Heart left ventricle (tissue), 16 donors: ENCODE data around the gene SMR3B. TPM values are rescaled to one million over a fixed set of nuclear protein-coding genes. Genes with fewer than 3 reads are reported as not detected.

ENCODE experiments used
- ATAC-seq, 4 donors: fragments of 200-7000 bp; cut with Tn5 transposase; one replicate each; pipeline ENCODE4 v1.9.1; 2020 to 2022; ENCODE audit warnings: moderate library complexity in 4 of 4, mild to moderate bottlenecking in 3 of 4, moderate number of reproducible peaks in 1 of 4
- DNase-seq, 5 donors: peaks; one replicate each; pipeline ENCODE4 v3.0.0-alpha.2; 2020
- H3K27ac ChIP-seq, 12 donors: fragments of 200-600 bp; sonication (generic) in 4 of 12; one replicate each; pipeline versions ENCODE4 v1.5.0 to v1.8.0; 2016 to 2022; ENCODE audit warnings: mild to moderate bottlenecking in 2 of 12
- H3K27me3 ChIP-seq, 9 donors: fragments of 200-600 bp; sonication (generic) in 2 of 9; one replicate each; pipeline versions ENCODE4 v1.5.1 to v1.8.0; 2016 to 2022; ENCODE audit warnings: mild to moderate bottlenecking in 3 of 9
- H3K36me3 ChIP-seq, 9 donors: fragments of 200-600 bp; sonication (generic) in 2 of 9; one replicate each; pipeline versions ENCODE4 v1.5.0 to v1.8.0; 2018 to 2022; ENCODE audit warnings: mild to moderate bottlenecking in 2 of 9
- H3K4me1 ChIP-seq, 12 donors: fragments of 200-600 bp; sonication (generic) in 4 of 12; one replicate each; pipeline versions ENCODE4 v1.5.0 to v1.8.0; 2016 to 2022; ENCODE audit warnings: mild to moderate bottlenecking in 3 of 12
- H3K4me3 ChIP-seq, 12 donors: fragments of 200-600 bp; sonication (generic) in 4 of 12; one replicate each; pipeline versions ENCODE4 v1.5.0 to v1.8.0; 2017 to 2022; ENCODE audit warnings: mild to moderate bottlenecking in 9 of 12, moderate library complexity in 4 of 12
- H3K9me3 ChIP-seq, 12 donors: fragments of 200-600 bp; sonication (generic) in 4 of 12; one replicate each; pipeline versions ENCODE4 v1.5.0 to v1.8.0; 2016 to 2022; ENCODE audit warnings: mild to moderate bottlenecking in 1 of 12
- CTCF ChIP-seq, 12 donors: fragments of 200-600 bp; sonication (generic) in 4 of 12; IDR thresholded peaks; one replicate each; pipeline versions ENCODE4 v1.5.0 to v1.8.0; 2018 to 2022; ENCODE audit warnings: antibody characterized with exemption in 12 of 12, mild to moderate bottlenecking in 5 of 12
- POLR2A ChIP-seq, 2 donors: fragments of 450-650 bp; IDR thresholded peaks; one replicate each; pipeline ENCODE4 v1.6.1; 2017; ENCODE audit warnings: antibody characterized with exemption in 2 of 2, mild to moderate bottlenecking in 2 of 2, moderate library complexity in 2 of 2
- WGBS, 4 donors: extraction: QIAGEN DNeasy Blood & Tissue Kit in 2 of 4; methylation state at CpG; one replicate each; pipeline versions ENCODE4 v1.1.5 to v1.1.7; 2013 to 2018; 5-methylcytosine and 5-hydroxymethylcytosine counted together
- intact Hi-C, 10 donors: fragments of 100-400 bp; cut with DNase I; formaldehyde crosslinking; loops; one replicate each; pipeline versions ENCODE4 v1.11.1 to v1.14.2; 2022
- long read RNA-seq, 3 donors: library from polyadenylated mRNA; unstranded; transcript quantifications; one replicate each; pipeline ENCODE4 v2.0.0, GENCODE V29; 2020 to 2021
- polyA plus RNA-seq, 2 donors: library from polyadenylated mRNA; stranded (reverse); fragments of 200-250 nt; gene quantifications; one replicate each; pipeline ENCODE4 v1.2.3, GENCODE V29; 2013
- total RNA-seq, 9 donors: library from RNA; depleted of rRNA in 2 of 9; stranded (reverse); fragments of >200 nt in 2 of 9; fragmentation: NEBNext Ultra II Directional in 3 of 9; extraction: Animal tissue kit (Norgen Biotek cat#: 25700) in 3 of 9; gene quantifications; one replicate each; pipeline versions ENCODE4 v1.1.0 to v1.2.4, GENCODE V29; 2016 to 2023
- donor health status: ischemic (EF 13 %, LVEDD 7.1; RV severe dilation, severe dysfunction).
- donor health status: healthy with polysubstance abuse.
- donor health status: DM: no; HTN: yes; CAD: no.
- donor health status: DM: no; HTN: no; CAD: no.
- donor health status: ischemic (EF 25% LVEDD 6.9; RV normal size, moderate dysfunction).
- donor health status: ischemic (EF 25% LVEDD 5.7; RV mildly dilated, moderate dysfunction).
- donor health status: healthy.
- donor health status: DM: yes; HTN: yes; CAD: no.
- donor health status: ischemic (EF 35%, LVEDD 5.7; RV mildly dilated, moderate dysfunction).
- donor health status: nonischemic (EF 11% LVEDD 7.7; RV severe dilation, severe dysfunction).
- donor health status: DM: yes; HTN: yes; CAD: no.
- donor health status: PGD.
- donor health status: ischemic (EF 29% LVEDD 5.4; RV normal size, mild dysfunction).
- donor health status: nonischemic (EF 23%, LVEDD 6.1; RV moderate dilation, normal function).

SMR3B gene
- total RNA-seq (not detected), polyA plus RNA-seq (not detected)
- long read RNA-seq, donor 1: 0 reads
- long read RNA-seq, donor 2: 0 reads
- long read RNA-seq, donor 3: 0 reads

GRCh38 chr4:70382691-70383181 is at the start of gene SMR3B:
SMR3B (plus strand) TSS chr4:70383131; CDS start chr4:70384511, 1,380 bp downstream.
- no peak for DNase-seq
- H3K9me3 ChIP-seq: peaks cover 0 to 2% (median 0%) of the 10 kb centered on the region in 12 donors
- ATAC-seq: no peak
- H3K27me3 ChIP-seq: no peaks in the 10 kb centered on the region
- H3K27ac ChIP-seq: no peak within 1 kb of the TSS
- intact Hi-C loops: no loop called here
- no peak for TF ChIP-seq CTCF (IDR thresholded peaks at IDR 0.05)
- TF ChIP-seq POLR2A (IDR thresholded peaks at IDR 0.05): no peak
- 54 to 73% (median 68%) methylated on average over 5 of the region's 5 CpGs for WGBS, 4 donors
- H3K36me3 ChIP-seq: no peaks in the 10 kb centered on the region
- H3K4me1 ChIP-seq: no peaks in the 10 kb centered on the region
- H3K4me3 ChIP-seq: no peak within 1 kb of the TSS

- Histone ChIP-seq H3K4me1 (no peaks in the 10 kb centered on the region), H3K36me3 (no peaks in the 10 kb centered on the region), H3K27me3 (no peaks in the 10 kb centered on the region), H3K27ac (no peak within 1 kb of the TSS), H3K9me3 (no peaks in the 10 kb centered on the region), H3K4me3 (no peak within 1 kb of the TSS)
- ATAC-seq (no peak), DNase-seq (no peak)
- intact Hi-C loops: no loop called here
- TF ChIP-seq CTCF (IDR thresholded peaks at IDR 0.05) (no peak), POLR2A (IDR thresholded peaks at IDR 0.05) (no peak)
- WGBS, 4 donors: 84 to 95% (median 90%) methylated on average over 3 of the region's 3 CpGs
Measured at GRCh38 chr4:70334681-70335080, 48.2 kb upstream of the SMR3B start, which contains the start of gene CABS1. CABS1 (plus strand) TSS chr4:70334981; CDS start chr4:70335040, 59 bp downstream.

- H3K27me3 ChIP-seq: no peaks in the 10 kb centered on the region
- no peak overlapping the region for H3K4me3 ChIP-seq
- TF ChIP-seq POLR2A (IDR thresholded peaks at IDR 0.05) (no peak), CTCF (IDR thresholded peaks at IDR 0.05) (no peak)
- H3K27ac ChIP-seq: no peak overlapping the region
- H3K36me3 ChIP-seq: no peaks in the 10 kb centered on the region
- no peaks in the 10 kb centered on the region for H3K4me1 ChIP-seq
- H3K9me3 ChIP-seq: no peaks in the 10 kb centered on the region
- no peak for DNase-seq
- intact Hi-C loops: no loop called here
- ATAC-seq: no peak
- 76 to 88% (median 82%) methylated on average over 5 of the region's 5 CpGs for WGBS, 4 donors
Measured at GRCh38 chr4:70336043-70336442, 46.9 kb upstream of the SMR3B start.

- no peaks in the 10 kb centered on the region for H3K36me3 ChIP-seq
- no peaks in the 10 kb centered on the region for H3K4me1 ChIP-seq
- TF ChIP-seq CTCF (IDR thresholded peaks at IDR 0.05) (no peak), POLR2A (IDR thresholded peaks at IDR 0.05) (no peak)
- 55 to 69% (median 65%) methylated on average over 1 of the region's 1 CpG for WGBS, 4 donors
- no peak overlapping the region for H3K4me3 ChIP-seq
- H3K27me3 ChIP-seq: no peaks in the 10 kb centered on the region
- intact Hi-C loops: no loop called here
- no peaks in the 10 kb centered on the region for H3K9me3 ChIP-seq
- DNase-seq: no peak
- H3K27ac ChIP-seq: no peak overlapping the region
- no peak for ATAC-seq
Measured at GRCh38 chr4:70337886-70338420, 45.0 kb upstream of the SMR3B start.
